GM12872 (cell line): ENCODE measurements around the gene PSMD7.

ENCODE experiments used
- CTCF ChIP-seq: IDR thresholded peaks from 3 replicates; pipeline ENCODE4 v1.5.1; 2011; ENCODE audit warnings: low read depth, mild to moderate bottlenecking, low read length, moderate library complexity; ENCODE audit not compliant: insufficient read depth

The PSMD7 gene

DNA sequence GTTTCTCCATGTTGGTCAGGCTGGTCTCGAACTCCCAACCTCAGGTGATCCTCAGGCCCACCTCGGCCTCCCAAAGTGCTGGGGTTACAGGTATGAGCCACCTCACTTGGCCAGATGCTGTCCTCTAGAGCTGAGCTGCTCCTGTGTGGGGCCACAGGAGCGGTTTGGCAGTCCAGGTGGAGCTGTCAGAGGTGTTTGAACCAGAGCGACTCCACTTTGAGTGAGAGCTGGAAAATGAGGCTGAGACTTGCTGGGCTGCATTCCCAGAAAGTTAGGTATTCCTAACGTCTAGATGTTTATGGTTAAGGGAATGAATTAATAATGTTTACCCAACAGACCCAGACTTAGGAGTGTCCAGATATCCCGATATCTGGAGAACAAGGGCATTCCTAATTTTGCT is 16.8 kb upstream of the PSMD7 start:
- TF ChIP-seq CTCF = no peak

GRCh38 chr16:74280448-74280847 is 16.2 kb upstream of the PSMD7 start:
- TF ChIP-seq CTCF = no peak

DNA sequence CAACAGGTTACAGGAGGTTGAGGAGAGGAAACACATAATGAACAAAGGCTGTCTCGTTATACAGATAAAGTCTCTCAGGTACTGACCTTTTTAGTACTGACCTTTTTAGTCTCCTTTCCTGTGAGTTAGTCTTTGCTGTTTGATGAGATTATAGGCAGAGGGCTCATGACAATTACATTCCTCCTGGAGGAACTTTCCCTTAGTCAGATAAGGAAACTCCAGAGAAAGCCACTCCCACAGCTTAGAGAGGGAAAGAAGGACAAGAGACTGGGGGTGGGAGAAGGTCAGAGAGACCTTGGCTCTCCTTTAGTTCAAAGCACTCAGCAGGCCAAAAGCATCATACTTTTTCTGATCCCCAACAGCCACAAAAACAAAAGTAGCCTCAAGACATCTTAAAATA is 15.3 kb upstream of the PSMD7 start:
- no peak for TF ChIP-seq CTCF

DNA sequence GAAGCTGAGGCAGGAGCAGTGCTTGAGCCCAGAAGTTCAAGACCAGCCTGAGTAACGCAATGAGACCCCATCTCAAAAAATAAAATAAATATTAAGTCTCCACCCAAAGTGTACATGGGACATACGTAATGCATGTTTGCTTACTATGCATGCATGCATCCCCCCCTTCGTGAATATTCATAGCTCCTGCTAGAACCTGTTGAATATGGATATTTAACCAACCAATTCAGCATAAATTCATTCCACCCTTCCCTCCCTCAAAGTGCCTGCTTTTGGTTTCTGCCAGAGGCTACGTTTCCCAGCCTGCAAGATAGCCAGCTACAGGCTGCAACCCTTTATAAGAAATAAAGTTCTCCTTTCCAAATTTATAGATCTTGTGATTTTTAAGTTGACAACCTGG is 12.9 kb upstream of the PSMD7 start:
- TF ChIP-seq CTCF = no peak

GRCh38 chr16:74288065-74288464 is 8.5 kb upstream of the PSMD7 start:
- no peak for TF ChIP-seq CTCF

- TF ChIP-seq CTCF = no peak
Observed at GRCh38 chr16:74290356-74290755, 6.3 kb upstream of the PSMD7 start.

DNA sequence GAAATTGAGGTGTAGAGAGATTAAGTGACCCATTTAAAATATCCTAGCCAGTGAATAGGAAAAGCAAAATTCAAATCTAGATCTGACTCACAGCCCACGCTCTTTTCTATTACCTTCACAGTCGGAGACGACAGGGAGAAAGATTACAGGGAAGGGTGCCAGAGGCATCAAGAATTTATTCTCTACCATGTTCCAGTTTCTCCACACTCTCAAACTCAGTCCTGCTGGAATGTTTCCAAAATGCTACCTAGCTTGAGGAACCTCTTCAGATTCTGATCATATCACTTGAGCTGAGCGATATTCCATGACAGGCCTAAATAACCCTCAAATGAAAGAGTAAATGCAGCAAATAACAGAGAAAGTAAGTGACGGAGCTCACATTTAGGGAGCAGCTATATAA is 5.4 kb upstream of the PSMD7 start:
- TF ChIP-seq CTCF = no peak
